ENCODE data around the gene GAL3ST2.
"Not testable (repeated sequence)": the region's sequence is repeated elsewhere in the genome, so short reads cannot be mapped to it uniquely, and the experiment has no call there.

GAL3ST2 gene

GRCh38 chr2:241755166-241755565 is 21.5 kb upstream of the GAL3ST2 start:
- no peak overlapping the region for H3K27ac ChIP-seq (ENCODE audit: low read depth, low read length)
- peaks cover 0 to under 1% (median under 1%) of the 10 kb centered on the region in 5 donors for H3K9me3 ChIP-seq (ENCODE audit: control insufficient read depth in 5 of 5, low read length in 5 of 5)
- no peak overlapping the region for H3K4me3 ChIP-seq (ENCODE audit: low read depth in 1 of 5, low read length in 5 of 5)
- H3K36me3 ChIP-seq (ENCODE audit: control insufficient read depth in 5 of 5, insufficient read depth in 5 of 5, low read length in 5 of 5), result peaks cover 4 to 77% (median 51%) of the 10 kb centered on the region in 5 donors
- H3K4me1 ChIP-seq (ENCODE audit: control insufficient read depth in 5 of 5, insufficient read depth in 5 of 5, low read length in 5 of 5), result peaks cover 0 to 11% (median 4%) of the 10 kb centered on the region in 5 donors
- H3K9ac ChIP-seq (ENCODE audit: low read length in 5 of 5), result no peak overlapping the region
- no peaks in the 10 kb centered on the region for H3K27me3 ChIP-seq (ENCODE audit: control insufficient read depth in 5 of 5, insufficient read depth in 4 of 5, low read length in 5 of 5)

DNA sequence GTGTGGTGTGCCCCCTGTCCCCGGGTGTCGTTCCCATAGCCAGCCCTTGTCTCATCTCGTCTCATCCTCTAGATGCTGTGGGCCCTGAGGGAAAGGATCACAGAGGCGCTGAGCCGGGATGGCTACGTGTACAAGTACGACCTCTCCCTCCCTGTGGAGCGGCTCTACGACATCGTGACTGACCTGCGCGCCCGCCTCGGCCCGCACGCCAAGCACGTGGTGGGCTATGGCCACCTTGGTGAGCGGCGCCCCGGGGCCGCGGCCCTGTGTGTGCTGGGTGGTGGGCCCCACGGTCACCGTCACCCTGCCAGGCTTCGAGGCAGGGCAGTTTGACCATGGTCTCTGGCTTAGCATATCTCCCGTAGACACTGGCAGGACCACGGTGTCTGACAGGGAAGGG is 20.8 kb upstream of the GAL3ST2 start:
- H3K4me3 ChIP-seq (ENCODE audit: low read depth in 1 of 5, low read length in 5 of 5), result no peak overlapping the region
- peaks cover 4 to 83% (median 57%) of the 10 kb centered on the region in 5 donors for H3K36me3 ChIP-seq (ENCODE audit: control insufficient read depth in 5 of 5, insufficient read depth in 5 of 5, low read length in 5 of 5)
- no peak overlapping the region for H3K27ac ChIP-seq (ENCODE audit: low read depth, low read length)
- no peak overlapping the region for H3K9ac ChIP-seq (ENCODE audit: low read length in 5 of 5)
- H3K9me3 ChIP-seq (ENCODE audit: control insufficient read depth in 5 of 5, low read length in 5 of 5), result peaks cover 0 to 6% (median 4%) of the 10 kb centered on the region in 5 donors
- H3K27me3 ChIP-seq (ENCODE audit: control insufficient read depth in 5 of 5, insufficient read depth in 4 of 5, low read length in 5 of 5), result no peaks in the 10 kb centered on the region
- H3K4me1 ChIP-seq (ENCODE audit: control insufficient read depth in 5 of 5, insufficient read depth in 5 of 5, low read length in 5 of 5), result peaks cover 0 to 6% (median 3%) of the 10 kb centered on the region in 5 donors

- H3K36me3 ChIP-seq (ENCODE audit: control insufficient read depth in 5 of 5, insufficient read depth in 5 of 5, low read length in 5 of 5), result peaks cover 4 to 70% (median 44%) of the 10 kb centered on the region in 5 donors
- no peak overlapping the region for H3K27ac ChIP-seq (ENCODE audit: low read depth, low read length)
- peaks cover 0 to 6% (median 4%) of the 10 kb centered on the region in 5 donors for H3K9me3 ChIP-seq (ENCODE audit: control insufficient read depth in 5 of 5, low read length in 5 of 5)
- no peak overlapping the region for H3K4me3 ChIP-seq (ENCODE audit: low read depth in 1 of 5, low read length in 5 of 5)
- H3K27me3 ChIP-seq (ENCODE audit: control insufficient read depth in 5 of 5, insufficient read depth in 4 of 5, low read length in 5 of 5), result no peaks in the 10 kb centered on the region
- no peak overlapping the region for H3K9ac ChIP-seq (ENCODE audit: low read length in 5 of 5)
- no peaks in the 10 kb centered on the region for H3K4me1 ChIP-seq (ENCODE audit: control insufficient read depth in 5 of 5, insufficient read depth in 5 of 5, low read length in 5 of 5)
Measured at GRCh38 chr2:241759067-241759807, 17.4 kb upstream of the GAL3ST2 start.

- not testable (repeated sequence) for H3K4me1 ChIP-seq (ENCODE audit: control insufficient read depth in 5 of 5, insufficient read depth in 5 of 5, low read length in 5 of 5); H3K27ac ChIP-seq (ENCODE audit: low read depth, low read length); H3K4me3 ChIP-seq (ENCODE audit: low read depth in 1 of 5, low read length in 5 of 5); H3K9me3 ChIP-seq (ENCODE audit: control insufficient read depth in 5 of 5, low read length in 5 of 5); H3K27me3 ChIP-seq (ENCODE audit: control insufficient read depth in 5 of 5, insufficient read depth in 4 of 5, low read length in 5 of 5); H3K9ac ChIP-seq (ENCODE audit: low read length in 5 of 5)
- peaks cover 4 to 66% (median 44%) of the 10 kb centered on the region in 5 donors for H3K36me3 ChIP-seq (ENCODE audit: control insufficient read depth in 5 of 5, insufficient read depth in 5 of 5, low read length in 5 of 5)
Measured at GRCh38 chr2:241759893-241760292, 16.7 kb upstream of the GAL3ST2 start.

- Histone ChIP-seq H3K36me3 (ENCODE audit: control insufficient read depth in 5 of 5, insufficient read depth in 5 of 5, low read length in 5 of 5) (peaks cover 4 to 62% (median 41%) of the 10 kb centered on the region in 5 donors), H3K9me3 (ENCODE audit: control insufficient read depth in 5 of 5, low read length in 5 of 5) (peaks cover 0 to 6% (median 4%) of the 10 kb centered on the region in 5 donors), H3K27ac (ENCODE audit: low read depth, low read length) (no peak overlapping the region), H3K4me1 (ENCODE audit: control insufficient read depth in 5 of 5, insufficient read depth in 5 of 5, low read length in 5 of 5) (no peaks in the 10 kb centered on the region), H3K4me3 (ENCODE audit: low read depth in 1 of 5, low read length in 5 of 5) (no peak overlapping the region), H3K9ac (ENCODE audit: low read length in 5 of 5) (no peak overlapping the region), H3K27me3 (ENCODE audit: control insufficient read depth in 5 of 5, insufficient read depth in 4 of 5, low read length in 5 of 5) (no peaks in the 10 kb centered on the region)
Measured at GRCh38 chr2:241760301-241760771, 16.3 kb upstream of the GAL3ST2 start.

- Histone ChIP-seq H3K27me3 (ENCODE audit: control insufficient read depth in 5 of 5, insufficient read depth in 4 of 5, low read length in 5 of 5) (no peaks in the 10 kb centered on the region), H3K4me1 (ENCODE audit: control insufficient read depth in 5 of 5, insufficient read depth in 5 of 5, low read length in 5 of 5) (no peaks in the 10 kb centered on the region), H3K36me3 (ENCODE audit: control insufficient read depth in 5 of 5, insufficient read depth in 5 of 5, low read length in 5 of 5) (peaks cover 4 to 42% (median 22%) of the 10 kb centered on the region in 5 donors), H3K9ac (ENCODE audit: low read length in 5 of 5) (no peak overlapping the region), H3K27ac (ENCODE audit: low read depth, low read length) (no peak overlapping the region), H3K4me3 (ENCODE audit: low read depth in 1 of 5, low read length in 5 of 5) (no peak overlapping the region), H3K9me3 (ENCODE audit: control insufficient read depth in 5 of 5, low read length in 5 of 5) (peaks cover 0 to 6% (median 4%) of the 10 kb centered on the region in 5 donors)
Measured at GRCh38 chr2:241762321-241762932, 14.2 kb upstream of the GAL3ST2 start.

- no peaks in the 10 kb centered on the region for H3K27me3 ChIP-seq (ENCODE audit: control insufficient read depth in 5 of 5, insufficient read depth in 4 of 5, low read length in 5 of 5)
- H3K4me3 ChIP-seq (ENCODE audit: low read depth in 1 of 5, low read length in 5 of 5), result no peak overlapping the region
- no peaks in the 10 kb centered on the region for H3K4me1 ChIP-seq (ENCODE audit: control insufficient read depth in 5 of 5, insufficient read depth in 5 of 5, low read length in 5 of 5)
- H3K27ac ChIP-seq (ENCODE audit: low read depth, low read length), result no peak overlapping the region
- peaks cover 4 to 43% (median 22%) of the 10 kb centered on the region in 5 donors for H3K36me3 ChIP-seq (ENCODE audit: control insufficient read depth in 5 of 5, insufficient read depth in 5 of 5, low read length in 5 of 5)
- no peak overlapping the region for H3K9ac ChIP-seq (ENCODE audit: low read length in 5 of 5)
- peaks cover 0 to 6% (median 4%) of the 10 kb centered on the region in 5 donors for H3K9me3 ChIP-seq (ENCODE audit: control insufficient read depth in 5 of 5, low read length in 5 of 5)
Measured at GRCh38 chr2:241762933-241763369, 13.7 kb upstream of the GAL3ST2 start.

DNA sequence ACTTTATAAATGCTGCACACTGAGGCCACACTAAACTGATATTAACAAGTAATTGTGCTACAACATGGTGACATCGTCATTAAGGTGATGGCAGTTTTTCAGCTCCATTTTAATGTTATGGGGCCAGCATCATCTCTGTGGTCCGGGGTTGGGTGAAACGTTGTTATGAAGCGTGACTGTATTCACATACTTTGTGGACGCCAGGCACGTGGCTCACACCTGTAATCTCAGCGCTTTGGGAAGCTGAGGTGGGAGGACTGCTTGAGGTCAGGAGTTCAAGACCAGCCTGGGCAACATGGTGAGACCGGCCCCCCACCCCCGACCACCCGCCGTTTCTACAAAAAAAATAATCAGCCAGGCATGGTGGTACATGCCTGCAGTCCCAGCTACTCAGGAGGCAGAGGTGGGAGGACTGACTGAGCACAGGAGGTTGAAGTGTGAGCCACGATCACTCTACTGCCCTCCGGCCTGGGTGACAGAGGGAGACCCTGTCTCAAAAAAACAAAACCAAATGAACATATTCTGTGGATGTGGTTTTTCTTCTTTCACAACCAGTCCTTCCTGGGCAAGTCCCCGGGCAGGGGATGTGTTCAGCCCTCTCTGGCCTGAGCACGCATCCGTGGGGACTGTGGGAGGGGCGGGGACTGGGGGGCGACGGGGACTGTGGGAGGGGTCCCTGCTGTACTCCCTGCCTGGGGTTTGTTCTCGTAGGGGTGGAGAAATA is 12.9 kb upstream of the GAL3ST2 start:
- H3K4me3 ChIP-seq (ENCODE audit: low read depth in 1 of 5, low read length in 5 of 5), result no peak overlapping the region
- peaks cover 0 to 6% (median 4%) of the 10 kb centered on the region in 5 donors for H3K9me3 ChIP-seq (ENCODE audit: control insufficient read depth in 5 of 5, low read length in 5 of 5)
- H3K9ac ChIP-seq (ENCODE audit: low read length in 5 of 5), result no peak overlapping the region
- H3K27ac ChIP-seq (ENCODE audit: low read depth, low read length), result no peak overlapping the region
- no peaks in the 10 kb centered on the region for H3K27me3 ChIP-seq (ENCODE audit: control insufficient read depth in 5 of 5, insufficient read depth in 4 of 5, low read length in 5 of 5)
- H3K4me1 ChIP-seq (ENCODE audit: control insufficient read depth in 5 of 5, insufficient read depth in 5 of 5, low read length in 5 of 5), result no peaks in the 10 kb centered on the region
- peaks cover 4 to 38% (median 20%) of the 10 kb centered on the region in 5 donors for H3K36me3 ChIP-seq (ENCODE audit: control insufficient read depth in 5 of 5, insufficient read depth in 5 of 5, low read length in 5 of 5)

GRCh38 chr2:241764275-241765241 is 12.1 kb upstream of the GAL3ST2 start:
- H3K9ac ChIP-seq (ENCODE audit: low read length in 5 of 5), result no peak overlapping the region
- H3K27me3 ChIP-seq (ENCODE audit: control insufficient read depth in 5 of 5, insufficient read depth in 4 of 5, low read length in 5 of 5), result no peaks in the 10 kb centered on the region
- H3K4me1 ChIP-seq (ENCODE audit: control insufficient read depth in 5 of 5, insufficient read depth in 5 of 5, low read length in 5 of 5), result no peaks in the 10 kb centered on the region
- no peak overlapping the region for H3K27ac ChIP-seq (ENCODE audit: low read depth, low read length)
- H3K36me3 ChIP-seq (ENCODE audit: control insufficient read depth in 5 of 5, insufficient read depth in 5 of 5, low read length in 5 of 5), result peaks cover 0 to 31% (median 14%) of the 10 kb centered on the region in 5 donors
- H3K9me3 ChIP-seq (ENCODE audit: control insufficient read depth in 5 of 5, low read length in 5 of 5), result peaks cover 0 to 6% (median 4%) of the 10 kb centered on the region in 5 donors
- no peak overlapping the region for H3K4me3 ChIP-seq (ENCODE audit: low read depth in 1 of 5, low read length in 5 of 5)
